ENCODE results near the gene MX2. TPM values are rescaled to one million over a fixed set of nuclear protein-coding genes. Genes with fewer than 3 reads are reported as not detected.

The MX2 gene
- total RNA-seq, 2 experiments from 2014 or later, result 3.5 to 10.4 TPM

- TF ChIP-seq EZH2phosphoT487 (IDR thresholded peaks at IDR 0.05; ENCODE audit: borderline replicate concordance, low read depth, low read length) (no peak), CTCF (conservative IDR thresholded peaks at IDR 0.05; ENCODE audit: low read length) (no peak)
- Histone ChIP-seq H3K4me1 (ENCODE audit: insufficient read depth, low read length, poor library complexity, severe bottlenecking) (no peaks in the 10 kb centered on the region), H3K4me3 (ENCODE audit: low read depth, low read length, poor library complexity, severe bottlenecking) (no peak overlapping the region), H3K9me3 (ENCODE audit: low read length) (peaks cover 15% of the 10 kb centered on the region; the same call in 1 of the 2 replicates), H2AFZ (ENCODE audit: low read length) (no peak overlapping the region), H3K27ac (ENCODE audit: low read depth, low read length, poor library complexity, severe bottlenecking) (no peak overlapping the region), H3K4me2 (ENCODE audit: low read length) (no peak overlapping the region), H4K20me1 (ENCODE audit: insufficient read depth, low read length) (no peaks in the 10 kb centered on the region), H3K36me3 (ENCODE audit: insufficient read depth, low read length) (no peaks in the 10 kb centered on the region), H3K9me2 (ENCODE audit: insufficient read depth, low read length) (no peaks in the 10 kb centered on the region), H3K79me2 (ENCODE audit: insufficient read depth, low read depth, low read length) (no peaks in the 10 kb centered on the region)
- BruUV-seq (replicated peaks), result no TSS peak
- ChIA-PET POLR2A (no interaction called here), CTCF (ENCODE audit: unreplicated experiment) (no interaction called here)
- intact Hi-C loops (cut with micrococcal nuclease; ENCODE audit: unreplicated experiment), result no loop called here
- DNase-seq (ENCODE audit: low spot score), result no peak
Measured at GRCh38 chr21:41338455-41338854, 23.4 kb upstream of the MX2 start.

GRCh38 chr21:41342035-41342434 is 19.8 kb upstream of the MX2 start:
- Histone ChIP-seq H3K9me2 (ENCODE audit: insufficient read depth, low read length) (no peaks in the 10 kb centered on the region), H3K27ac (ENCODE audit: low read depth, low read length, poor library complexity, severe bottlenecking) (no peak overlapping the region), H2AFZ (ENCODE audit: low read length) (no peak overlapping the region), H3K79me2 (ENCODE audit: insufficient read depth, low read depth, low read length) (no peaks in the 10 kb centered on the region), H4K20me1 (ENCODE audit: insufficient read depth, low read length) (no peaks in the 10 kb centered on the region), H3K4me2 (ENCODE audit: low read length) (no peak overlapping the region), H3K4me3 (ENCODE audit: low read depth, low read length, poor library complexity, severe bottlenecking) (no peak overlapping the region), H3K4me1 (ENCODE audit: insufficient read depth, low read length, poor library complexity, severe bottlenecking) (no peaks in the 10 kb centered on the region), H3K9me3 (ENCODE audit: low read length) (peaks cover 9% of the 10 kb centered on the region; the same call in 1 of the 2 replicates), H3K36me3 (ENCODE audit: insufficient read depth, low read length) (no peaks in the 10 kb centered on the region)
- no peak for DNase-seq (ENCODE audit: low spot score)
- no TSS peak for BruUV-seq (replicated peaks)
- TF ChIP-seq EZH2phosphoT487 (IDR thresholded peaks at IDR 0.05; ENCODE audit: borderline replicate concordance, low read depth, low read length), result no peak
- ChIA-PET POLR2A (no interaction called here), CTCF (ENCODE audit: unreplicated experiment) (no interaction called here)
- intact Hi-C loops (cut with micrococcal nuclease; ENCODE audit: unreplicated experiment), result no loop called here

GRCh38 chr21:41344146-41344545 is 17.7 kb upstream of the MX2 start:
- DNase-seq (ENCODE audit: low spot score), result no peak
- H3K36me3 ChIP-seq (ENCODE audit: insufficient read depth, low read length), result no peaks in the 10 kb centered on the region
- peaks cover 9% of the 10 kb centered on the region; the same call in 1 of the 2 replicates for H3K9me3 ChIP-seq (ENCODE audit: low read length)
- TF ChIP-seq CTCF (conservative IDR thresholded peaks at IDR 0.05; ENCODE audit: low read length) (no peak), EZH2phosphoT487 (IDR thresholded peaks at IDR 0.05; ENCODE audit: borderline replicate concordance, low read depth, low read length) (no peak)
- no peak overlapping the region for H3K27ac ChIP-seq (ENCODE audit: low read depth, low read length, poor library complexity, severe bottlenecking)
- intact Hi-C loops (cut with micrococcal nuclease; ENCODE audit: unreplicated experiment), result no loop called here
- no peaks in the 10 kb centered on the region for H3K79me2 ChIP-seq (ENCODE audit: insufficient read depth, low read depth, low read length)
- no peak overlapping the region for H2AFZ ChIP-seq (ENCODE audit: low read length)
- CTCF ChIA-PET (ENCODE audit: unreplicated experiment), result interaction anchor here (0.5 kb wide), 1 partner anchor 160 kb away, joined by 3 read pairs; no protein-coding TSS in a partner anchor
- POLR2A ChIA-PET, result no interaction called here
- no peaks in the 10 kb centered on the region for H3K9me2 ChIP-seq (ENCODE audit: insufficient read depth, low read length)
- H3K4me3 ChIP-seq (ENCODE audit: low read depth, low read length, poor library complexity, severe bottlenecking), result no peak overlapping the region
- no peaks in the 10 kb centered on the region for H3K4me1 ChIP-seq (ENCODE audit: insufficient read depth, low read length, poor library complexity, severe bottlenecking)
- H4K20me1 ChIP-seq (ENCODE audit: insufficient read depth, low read length), result no peaks in the 10 kb centered on the region
- BruUV-seq (replicated peaks), result no TSS peak
- H3K4me2 ChIP-seq (ENCODE audit: low read length), result no peak overlapping the region
